ENCODE results near the gene IGHMBP2.
"Not testable (repeated sequence)": the region's sequence is repeated elsewhere in the genome, so short reads cannot be mapped to it uniquely, and the experiment has no call there.

IGHMBP2 gene

GRCh38 chr11:68903288-68904247 lies at the start of gene IGHMBP2, which contains the start of gene MRPL21:
Gene IGHMBP2 (plus strand): TSS chr11:68903891. CDS start chr11:68903953, 62 bp downstream.
Gene MRPL21 (minus strand): TSS chr11:68903832. CDS start chr11:68903810, 22 bp downstream.
- DNase-seq (ENCODE audit: low read depth in 2 of 2) = peak; percentile 78 to 81

- DNase-seq (ENCODE audit: low read depth in 2 of 2) = no peak
Measured at GRCh38 chr11:68854273-68854958, 49.3 kb upstream of the IGHMBP2 start.

- DNase-seq (ENCODE audit: low read depth in 2 of 2) = no peak
Measured at GRCh38 chr11:68855205-68855981, 48.3 kb upstream of the IGHMBP2 start.

- not testable (repeated sequence) for DNase-seq (ENCODE audit: low read depth in 2 of 2)
Measured at GRCh38 chr11:68856425-68857030, 47.2 kb upstream of the IGHMBP2 start.

GRCh38 chr11:68857037-68857586 lies 46.6 kb upstream of the IGHMBP2 start:
- DNase-seq (ENCODE audit: low read depth in 2 of 2) = no peak

GRCh38 chr11:68859123-68859522 lies 44.6 kb upstream of the IGHMBP2 start:
- no peak for DNase-seq (ENCODE audit: low read depth in 2 of 2)

GRCh38 chr11:68862421-68862820 lies 41.3 kb upstream of the IGHMBP2 start:
- DNase-seq (ENCODE audit: low read depth in 2 of 2) = no peak

- DNase-seq (ENCODE audit: low read depth in 2 of 2) = no peak
Measured at GRCh38 chr11:68863553-68864265, 40.0 kb upstream of the IGHMBP2 start.

GRCh38 chr11:68865241-68865640 lies 38.5 kb upstream of the IGHMBP2 start:
- DNase-seq (ENCODE audit: low read depth in 2 of 2) = no peak

- no peak for DNase-seq (ENCODE audit: low read depth in 2 of 2)
Measured at GRCh38 chr11:68867066-68867465, 36.6 kb upstream of the IGHMBP2 start.

GRCh38 chr11:68868221-68868835 lies 35.4 kb upstream of the IGHMBP2 start:
- no peak for DNase-seq (ENCODE audit: low read depth in 2 of 2)

GRCh38 chr11:68870470-68870869 lies 33.2 kb upstream of the IGHMBP2 start:
- DNase-seq (ENCODE audit: low read depth in 2 of 2) = no peak

GRCh38 chr11:68872216-68873003 lies 31.3 kb upstream of the IGHMBP2 start:
- DNase-seq (ENCODE audit: low read depth in 2 of 2) = no peak

GRCh38 chr11:68878022-68878421 lies 25.7 kb upstream of the IGHMBP2 start:
- DNase-seq (ENCODE audit: low read depth in 2 of 2) = no peak

- no peak for DNase-seq (ENCODE audit: low read depth in 2 of 2)
Measured at GRCh38 chr11:68880851-68881250, 22.8 kb upstream of the IGHMBP2 start.

- no peak for DNase-seq (ENCODE audit: low read depth in 2 of 2)
Measured at GRCh38 chr11:68881320-68881719, 22.4 kb upstream of the IGHMBP2 start.

GRCh38 chr11:68882391-68882790 lies 21.3 kb upstream of the IGHMBP2 start:
- DNase-seq (ENCODE audit: low read depth in 2 of 2) = no peak

- not testable (repeated sequence) for DNase-seq (ENCODE audit: low read depth in 2 of 2)
Measured at GRCh38 chr11:68884827-68885226, 18.9 kb upstream of the IGHMBP2 start.

- DNase-seq (ENCODE audit: low read depth in 2 of 2) = peak in 1 of 2 donors; percentile 4
Measured at GRCh38 chr11:68889948-68890446, 13.7 kb upstream of the IGHMBP2 start.

Measured in stimulated activated CD8-positive, alpha-beta memory T cell treated with anti-CD3 and anti-CD28 coated beads, Interleukin-2, amount 100 ng/mL, for 48 hours (primary cell).